ENCODE results near the gene PDE5A. TPM values are rescaled to one million over a fixed set of nuclear protein-coding genes. Genes with fewer than 3 reads are reported as not detected.

PDE5A gene
- total RNA-seq, 1 experiment from 2014 or later: 114 TPM

DNA sequence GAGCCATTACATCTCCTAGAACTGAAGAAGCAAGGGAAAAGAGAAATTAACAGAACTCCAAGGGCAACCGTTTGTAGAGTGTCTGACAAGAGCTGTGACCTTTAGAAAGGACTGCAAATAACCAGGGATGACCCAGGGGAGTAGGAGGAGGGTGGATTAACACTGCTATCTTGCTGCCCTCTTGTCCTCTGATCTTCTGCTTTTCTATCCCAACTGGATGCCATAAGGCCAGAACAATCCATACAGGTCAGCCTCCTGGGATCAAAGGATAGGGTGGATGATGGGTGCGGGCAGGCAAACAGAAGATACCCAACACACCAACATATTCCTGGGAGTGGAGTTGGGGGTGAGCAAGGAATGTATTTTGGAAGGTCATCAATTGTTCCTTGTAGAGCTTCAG is 19.8 kb upstream of the PDE5A start:
- no peak for TF ChIP-seq POLR2AphosphoS5 (IDR thresholded peaks at IDR 0.05; ENCODE audit: low read depth, low read length)
- TF ChIP-seq TCF7L2 (IDR thresholded peaks at IDR 0.05; ENCODE audit: low read depth, low read length): no peak
- TF ChIP-seq, protein P1, sequence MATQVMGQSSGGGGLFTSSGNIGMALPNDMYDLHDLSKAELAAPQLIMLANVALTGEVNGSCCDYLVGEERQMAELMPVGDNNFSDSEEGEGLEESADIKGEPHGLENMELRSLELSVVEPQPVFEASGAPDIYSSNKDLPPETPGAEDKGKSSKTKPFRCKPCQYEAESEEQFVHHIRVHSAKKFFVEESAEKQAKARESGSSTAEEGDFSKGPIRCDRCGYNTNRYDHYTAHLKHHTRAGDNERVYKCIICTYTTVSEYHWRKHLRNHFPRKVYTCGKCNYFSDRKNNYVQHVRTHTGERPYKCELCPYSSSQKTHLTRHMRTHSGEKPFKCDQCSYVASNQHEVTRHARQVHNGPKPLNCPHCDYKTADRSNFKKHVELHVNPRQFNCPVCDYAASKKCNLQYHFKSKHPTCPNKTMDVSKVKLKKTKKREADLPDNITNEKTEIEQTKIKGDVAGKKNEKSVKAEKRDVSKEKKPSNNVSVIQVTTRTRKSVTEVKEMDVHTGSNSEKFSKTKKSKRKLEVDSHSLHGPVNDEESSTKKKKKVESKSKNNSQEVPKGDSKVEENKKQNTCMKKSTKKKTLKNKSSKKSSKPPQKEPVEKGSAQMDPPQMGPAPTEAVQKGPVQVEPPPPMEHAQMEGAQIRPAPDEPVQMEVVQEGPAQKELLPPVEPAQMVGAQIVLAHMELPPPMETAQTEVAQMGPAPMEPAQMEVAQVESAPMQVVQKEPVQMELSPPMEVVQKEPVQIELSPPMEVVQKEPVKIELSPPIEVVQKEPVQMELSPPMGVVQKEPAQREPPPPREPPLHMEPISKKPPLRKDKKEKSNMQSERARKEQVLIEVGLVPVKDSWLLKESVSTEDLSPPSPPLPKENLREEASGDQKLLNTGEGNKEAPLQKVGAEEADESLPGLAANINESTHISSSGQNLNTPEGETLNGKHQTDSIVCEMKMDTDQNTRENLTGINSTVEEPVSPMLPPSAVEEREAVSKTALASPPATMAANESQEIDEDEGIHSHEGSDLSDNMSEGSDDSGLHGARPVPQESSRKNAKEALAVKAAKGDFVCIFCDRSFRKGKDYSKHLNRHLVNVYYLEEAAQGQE (IDR thresholded peaks at IDR 0.05; ENCODE audit: insufficient read depth in 1 of 2, low read depth in 2 of 2, low read length in 1 of 2): no peak
- TF ChIP-seq, protein P2, sequence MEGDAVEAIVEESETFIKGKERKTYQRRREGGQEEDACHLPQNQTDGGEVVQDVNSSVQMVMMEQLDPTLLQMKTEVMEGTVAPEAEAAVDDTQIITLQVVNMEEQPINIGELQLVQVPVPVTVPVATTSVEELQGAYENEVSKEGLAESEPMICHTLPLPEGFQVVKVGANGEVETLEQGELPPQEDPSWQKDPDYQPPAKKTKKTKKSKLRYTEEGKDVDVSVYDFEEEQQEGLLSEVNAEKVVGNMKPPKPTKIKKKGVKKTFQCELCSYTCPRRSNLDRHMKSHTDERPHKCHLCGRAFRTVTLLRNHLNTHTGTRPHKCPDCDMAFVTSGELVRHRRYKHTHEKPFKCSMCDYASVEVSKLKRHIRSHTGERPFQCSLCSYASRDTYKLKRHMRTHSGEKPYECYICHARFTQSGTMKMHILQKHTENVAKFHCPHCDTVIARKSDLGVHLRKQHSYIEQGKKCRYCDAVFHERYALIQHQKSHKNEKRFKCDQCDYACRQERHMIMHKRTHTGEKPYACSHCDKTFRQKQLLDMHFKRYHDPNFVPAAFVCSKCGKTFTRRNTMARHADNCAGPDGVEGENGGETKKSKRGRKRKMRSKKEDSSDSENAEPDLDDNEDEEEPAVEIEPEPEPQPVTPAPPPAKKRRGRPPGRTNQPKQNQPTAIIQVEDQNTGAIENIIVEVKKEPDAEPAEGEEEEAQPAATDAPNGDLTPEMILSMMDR (IDR thresholded peaks at IDR 0.05): no peak
- TF ChIP-seq SIN3A (IDR thresholded peaks at IDR 0.05; ENCODE audit: borderline replicate concordance, insufficient read depth, low read depth, low read length): no peak
- Histone ChIP-seq H3K36me3 (ENCODE audit: control insufficient read depth, insufficient read depth, low read length) (no peaks in the 10 kb centered on the region), H3K27me3 (ENCODE audit: control insufficient read depth, insufficient read depth, low read length) (no peaks in the 10 kb centered on the region), H3K27ac (ENCODE audit: low read length) (peak overlapping the region; percentile 34; the same call in 1 of the 2 replicates), H3K4me3 (ENCODE audit: low read depth in 2 of 2, low read length in 2 of 2) (no peak overlapping the region), H3K9me3 (ENCODE audit: control insufficient read depth, insufficient read depth, low read depth, low read length) (no peaks in the 10 kb centered on the region; the same call in 1 of the 2 replicates), H3K4me1 (ENCODE audit: control insufficient read depth, insufficient read depth, low read length) (no peaks in the 10 kb centered on the region)
- CTCF ChIA-PET: no interaction called here
- no peak for DNase-seq (ENCODE audit: low read depth, low spot score)
- no TSS peak for BruUV-seq (replicated peaks)
- in situ Hi-C loops (cut with HindIII; ENCODE audit: low pct_unique_long_range_greater_than_20kb, low sequenced_read_pairs) (no loop called here), intact Hi-C loops (cut with micrococcal nuclease; ENCODE audit: unreplicated experiment) (no loop called here)
- POLR2A ChIA-PET: no interaction called here
- no peak for ATAC-seq

DNA sequence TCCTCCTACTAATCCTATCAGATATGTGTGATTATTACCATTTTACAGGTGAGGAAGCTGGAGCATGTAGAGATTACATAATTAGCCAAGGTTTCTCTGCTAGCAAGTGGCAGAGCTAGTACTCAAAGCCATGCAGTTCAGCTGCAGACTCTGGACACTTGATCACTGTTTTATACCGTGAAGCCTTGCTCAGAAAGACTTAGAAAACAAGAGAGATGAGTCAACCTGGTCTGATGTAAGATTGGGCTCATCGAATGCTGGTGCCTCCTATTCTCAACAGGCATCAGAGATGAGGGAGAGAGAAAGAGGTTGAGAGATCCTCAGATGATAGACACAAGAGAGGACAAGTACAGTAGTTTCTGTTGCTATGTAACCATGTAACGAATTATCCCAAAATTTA is 19.0 kb upstream of the PDE5A start:
- Histone ChIP-seq H3K27me3 (ENCODE audit: control insufficient read depth, insufficient read depth, low read length) (no peaks in the 10 kb centered on the region), H3K36me3 (ENCODE audit: control insufficient read depth, insufficient read depth, low read length) (no peaks in the 10 kb centered on the region), H3K4me3 (ENCODE audit: low read depth in 2 of 2, low read length in 2 of 2) (no peak overlapping the region), H3K4me1 (ENCODE audit: control insufficient read depth, insufficient read depth, low read length) (no peaks in the 10 kb centered on the region), H3K9me3 (ENCODE audit: control insufficient read depth, insufficient read depth, low read depth, low read length) (no peaks in the 10 kb centered on the region; the same call in 1 of the 2 replicates), H3K27ac (ENCODE audit: low read length) (peak overlapping the region; percentile 63; the same call in 1 of the 2 replicates)
- no peak for DNase-seq (ENCODE audit: low read depth, low spot score)
- in situ Hi-C loops (cut with HindIII; ENCODE audit: low pct_unique_long_range_greater_than_20kb, low sequenced_read_pairs): no loop called here
- no peak for TF ChIP-seq SIN3A (IDR thresholded peaks at IDR 0.05; ENCODE audit: borderline replicate concordance, insufficient read depth, low read depth, low read length)
- no peak for TF ChIP-seq TCF7L2 (IDR thresholded peaks at IDR 0.05; ENCODE audit: low read depth, low read length)
- TF ChIP-seq, protein P1 (IDR thresholded peaks at IDR 0.05; ENCODE audit: insufficient read depth in 1 of 2, low read depth in 2 of 2, low read length in 1 of 2): no peak
- TF ChIP-seq, protein P2 (IDR thresholded peaks at IDR 0.05): no peak
- no peak for TF ChIP-seq POLR2AphosphoS5 (IDR thresholded peaks at IDR 0.05; ENCODE audit: low read depth, low read length)
- ChIA-PET POLR2A (no interaction called here), CTCF (no interaction called here)
- no peak for ATAC-seq
- intact Hi-C loops (cut with micrococcal nuclease; ENCODE audit: unreplicated experiment): no loop called here
- no TSS peak for BruUV-seq (replicated peaks)
